GM18951 (cell line): ENCODE data around the gene MAPKBP1.

Experiments used
- POLR2A ChIP-seq: IDR thresholded peaks from 4 replicates; pipeline ENCODE4 v1.6.1; 2011; ENCODE audit warnings: mild to moderate bottlenecking; ENCODE audit not compliant: insufficient read length, insufficient read depth; ENCODE audit errors: extremely low read depth
- in situ Hi-C: fragments of 300-500 bp; cut with MboI; formaldehyde crosslinking; loops from one replicate; pipeline ENCODE4 v1.12.0; 2022; ENCODE audit warnings: low sequenced_read_pairs, mixed read lengths, inconsistent platforms; ENCODE audit not compliant: unreplicated experiment

Gene MAPKBP1

DNA sequence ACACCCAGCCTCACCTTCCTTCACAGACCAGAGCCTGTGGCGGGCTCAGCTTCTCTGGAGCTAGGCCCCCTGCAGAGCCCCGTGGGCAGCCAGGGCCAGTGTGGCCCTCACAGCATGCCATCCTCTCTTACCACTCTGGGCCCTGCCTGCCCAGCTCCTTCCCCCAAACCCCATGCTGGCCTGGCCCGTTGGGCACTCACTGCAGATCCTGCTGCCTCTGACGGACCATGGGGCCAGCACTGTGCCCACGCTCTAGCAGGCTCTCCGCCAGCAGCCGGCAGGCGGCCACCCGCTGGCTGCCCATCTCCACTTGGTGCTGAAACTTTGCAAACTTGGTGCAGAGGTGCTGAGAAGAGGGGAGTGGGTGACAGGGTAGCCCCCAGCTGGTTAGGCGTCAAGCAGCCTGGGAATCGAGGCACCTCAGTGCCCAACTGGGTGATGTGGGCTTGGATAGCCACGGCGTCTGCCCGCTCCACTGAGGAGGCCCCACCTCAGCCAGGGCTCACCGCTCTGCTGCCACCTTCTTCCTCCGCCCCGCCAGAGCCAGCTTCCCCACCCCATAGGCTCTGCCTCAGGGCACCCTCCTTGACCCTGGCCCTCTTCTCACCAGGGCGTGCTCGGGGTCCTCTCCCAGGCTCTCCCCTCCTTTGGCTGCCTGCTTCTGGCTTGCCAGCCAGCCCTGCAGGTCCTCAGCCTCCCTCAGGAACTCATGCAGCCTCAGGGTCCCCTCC, 97.1 kb downstream of the MAPKBP1 start:
- in situ Hi-C loops: no loop called here

GRCh38 chr15:41872166-41872747, 98.0 kb downstream of the MAPKBP1 start:
- no peak for TF ChIP-seq POLR2A
- in situ Hi-C loops: no loop called here

More for the DNA sequence above, 97.1 kb downstream of the MAPKBP1 start:
- TF ChIP-seq POLR2A: no peak

GRCh38 chr15:41873711-41874110, 99.4 kb downstream of the MAPKBP1 start:
- in situ Hi-C loops: no loop called here

DNA sequence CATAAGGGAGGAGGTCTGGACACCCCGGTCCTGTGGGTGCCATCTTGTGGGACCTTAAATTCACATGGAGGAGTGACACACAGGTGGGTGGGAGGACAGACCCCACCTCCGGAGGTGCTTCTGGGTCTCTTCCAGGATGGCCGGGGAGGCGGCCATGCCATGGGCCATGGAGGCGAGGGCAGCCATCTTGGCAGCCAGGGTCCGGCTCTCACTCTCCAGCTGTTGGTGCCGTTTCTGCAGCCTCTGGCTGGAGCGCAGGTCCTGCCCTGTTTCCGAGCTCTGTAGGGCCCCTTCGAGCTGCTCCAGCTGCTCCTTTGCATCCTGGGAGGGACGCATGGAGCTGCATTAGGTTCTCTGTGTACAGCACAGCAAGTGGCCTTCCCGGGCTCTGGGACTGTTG, 100.5 kb downstream of the MAPKBP1 start:
- no peak for TF ChIP-seq POLR2A
- in situ Hi-C loops: no loop called here

More at GRCh38 chr15:41873711-41874110, 99.4 kb downstream of the MAPKBP1 start:
- TF ChIP-seq POLR2A: no peak

- no peak for TF ChIP-seq POLR2A
- in situ Hi-C loops: no loop called here
These were observed 101.7 kb downstream of the MAPKBP1 start for GRCh38 chr15:41876007-41876406.

GRCh38 chr15:41876689-41877088, 102.4 kb downstream of the MAPKBP1 start:
- in situ Hi-C loops: no loop called here

More at GRCh38 chr15:41876689-41877088, 102.4 kb downstream of the MAPKBP1 start:
- TF ChIP-seq POLR2A: no peak
